IMR-90 (cell line): ENCODE results near the gene CD276. TPM values are rescaled to one million over a fixed set of nuclear protein-coding genes. Genes with fewer than 3 reads are reported as not detected.

ENCODE experiments used
- ATAC-seq: fragments of 200-7000 bp; cut with Tn5 transposase; 2 replicates; pipeline ENCODE4 v1.9.1; 2020; ENCODE audit warnings: low read depth, mild to moderate bottlenecking, moderate library complexity
- BruUV-seq: library from RNA; stranded (reverse); fragments of 400-500 nt; replicated peaks from 2 replicates; lab custom pipeline; 2021; lab: Mats Ljungman, UMichigan
- CTCF ChIA-PET: fragments of 300-600 bp; formaldehyde crosslinking; extraction: SDS; loops from one replicate; lab custom pipeline; 2021; ENCODE audit warnings: antibody characterized with exemption; lab: Yijun Ruan, JAX
- POLR2A ChIA-PET: fragments of 300-600 bp; sonication (Branson Sonifier 250); formaldehyde crosslinking; loops from one replicate; lab custom pipeline; 2022; ENCODE audit warnings: antibody characterized with exemption; ENCODE audit not compliant: unreplicated experiment; lab: Charles Lee
- DNase-seq: peaks from one replicate; pipeline ENCODE4 v3.0.0; 2013
- H2AFZ ChIP-seq: replicated peaks from 2 replicates; pipeline ENCODE3; 2013; ENCODE audit warnings: low read length, mild to moderate bottlenecking; ENCODE audit not compliant: poor library complexity
- H2AK5ac ChIP-seq: 2 replicates; pipeline ENCODE4 v1.6.1; 2013; ENCODE audit warnings: low read depth, low read length, inconsistent platforms
- H2AK9ac ChIP-seq: replicated peaks from 2 replicates; pipeline ENCODE3; 2013; ENCODE audit warnings: mild to moderate bottlenecking, low read depth, low read length, moderate library complexity; ENCODE audit not compliant: poor library complexity
- H2BK120ac ChIP-seq: 2 replicates; pipeline ENCODE4 v1.6.1; 2013; ENCODE audit warnings: low read depth, low read length, inconsistent platforms
- H2BK15ac ChIP-seq: 3 replicates; pipeline ENCODE4 v1.6.1; 2013; ENCODE audit warnings: low read depth, low read length, inconsistent platforms
- H2BK20ac ChIP-seq: 2 replicates; pipeline ENCODE4 v1.6.1; 2013; ENCODE audit warnings: low read depth, mild to moderate bottlenecking, inconsistent platforms, low read length, moderate library complexity
- H2BK5ac ChIP-seq: 2 replicates; pipeline ENCODE4 v1.6.1; 2013; ENCODE audit warnings: mild to moderate bottlenecking, low read depth, low read length, inconsistent platforms; ENCODE audit not compliant: poor library complexity, severe bottlenecking
- H3K14ac ChIP-seq: replicated peaks from 2 replicates; pipeline ENCODE4 v1.6.1; 2013; ENCODE audit warnings: low read depth, low read length, inconsistent platforms
- H3K18ac ChIP-seq: 2 replicates; pipeline ENCODE4 v1.6.1; 2013; ENCODE audit warnings: low read depth, low read length, control low read depth
- H3K23ac ChIP-seq: 2 replicates; pipeline ENCODE4 v1.6.1; 2013; ENCODE audit warnings: low read depth, low read length, inconsistent platforms
- H3K27ac ChIP-seq: 2 replicates; pipeline ENCODE4 v1.5.1; 2013; ENCODE audit warnings: mild to moderate bottlenecking, control low read depth, low read length; ENCODE audit not compliant: insufficient read depth
- H3K27me3 ChIP-seq: 2 replicates; pipeline ENCODE4 v1.6.1; 2013; ENCODE audit warnings: low read length; ENCODE audit not compliant: control insufficient read depth, insufficient read depth
- H3K36me3 ChIP-seq: 2 replicates; pipeline ENCODE4 v1.6.1; 2013; ENCODE audit warnings: low read length, mixed read lengths; ENCODE audit not compliant: control insufficient read depth, insufficient read depth
- H3K4ac ChIP-seq: 2 replicates; pipeline ENCODE4 v1.6.1; 2013; ENCODE audit warnings: low read depth, low read length, inconsistent platforms
- H3K4me1 ChIP-seq: 2 replicates; pipeline ENCODE4 v1.6.1; 2013; ENCODE audit warnings: low read length, mixed read lengths; ENCODE audit not compliant: control insufficient read depth, insufficient read depth
- H3K4me2 ChIP-seq: 2 replicates; pipeline ENCODE4 v1.6.1; 2013; ENCODE audit warnings: low read depth, mild to moderate bottlenecking, control low read depth, low read length, moderate library complexity
- H3K4me3 ChIP-seq: 2 replicates; pipeline ENCODE4 v1.5.1; 2013; ENCODE audit warnings: low read depth, mild to moderate bottlenecking, control low read depth, low read length, moderate library complexity; ENCODE audit not compliant: insufficient read depth
- H3K56ac ChIP-seq: 2 replicates; pipeline ENCODE4 v1.6.1; 2013; ENCODE audit warnings: low read length, inconsistent platforms; ENCODE audit not compliant: insufficient read depth; ENCODE audit errors: extremely low read depth
- H3K79me1 ChIP-seq, 2 experiments: 2 replicates each; pipeline ENCODE4 v1.6.1; 2013; ENCODE audit warnings: low read length in 2 of 2, inconsistent platforms in 1 of 2, low read depth in 1 of 2
- H3K9ac ChIP-seq: 2 replicates; pipeline ENCODE4 v1.6.1; 2013; ENCODE audit warnings: low read depth, low read length, control low read depth
- H3K9me1 ChIP-seq: 2 replicates; pipeline ENCODE4 v1.6.1; 2013; ENCODE audit warnings: low read length, inconsistent platforms; ENCODE audit not compliant: insufficient read depth
- H3K9me3 ChIP-seq: 2 replicates; pipeline ENCODE4 v1.6.1; 2013; ENCODE audit warnings: low read length; ENCODE audit not compliant: control insufficient read depth, insufficient read depth
- H4K20me1 ChIP-seq: 2 replicates; pipeline ENCODE4 v1.6.1; 2013; ENCODE audit warnings: low read length, inconsistent platforms; ENCODE audit not compliant: insufficient read depth
- H4K5ac ChIP-seq: 2 replicates; pipeline ENCODE4 v1.6.1; 2013; ENCODE audit warnings: mild to moderate bottlenecking, low read depth, low read length, control low read depth
- H4K8ac ChIP-seq, 2 experiments: 2 replicates each; pipeline ENCODE4 v1.6.1; 2013; ENCODE audit warnings: low read depth in 2 of 2, low read length in 2 of 2, control low read depth in 1 of 2, inconsistent platforms in 1 of 2
- H4K91ac ChIP-seq: 2 replicates; pipeline ENCODE4 v1.6.1; 2013; ENCODE audit warnings: low read depth, low read length, inconsistent platforms; ENCODE audit not compliant: insufficient read depth
- BHLHE40 ChIP-seq: fragments of 150-350 bp; IDR thresholded peaks from 2 replicates; pipeline ENCODE4 v1.6.1; 2016; ENCODE audit warnings: mild to moderate bottlenecking, low read depth, low read length
- CEBPB ChIP-seq: IDR thresholded peaks from 2 replicates; pipeline ENCODE4 v1.6.1; 2012; ENCODE audit warnings: low read depth, low read length, improper control_type of control experiment
- CHD1 ChIP-seq: IDR thresholded peaks from 2 replicates; pipeline ENCODE4 v1.6.1; 2012; ENCODE audit warnings: low read depth, low read length, improper control_type of control experiment
- CTCF ChIP-seq: conservative IDR thresholded peaks from 2 replicates; pipeline ENCODE4 v1.5.1; 2012; ENCODE audit warnings: mild to moderate bottlenecking, low read depth, low read length, improper control_type of control experiment
- FOS ChIP-seq: fragments of 150-350 bp; IDR thresholded peaks from 2 replicates; pipeline ENCODE4 v1.6.1; 2016; ENCODE audit warnings: low read depth, low read length
- MAFK ChIP-seq: IDR thresholded peaks from 2 replicates; pipeline ENCODE4 v1.6.1; 2012; ENCODE audit warnings: low read depth, low read length, improper control_type of control experiment
- MAZ ChIP-seq: IDR thresholded peaks from 2 replicates; pipeline ENCODE4 v1.6.1; 2012; ENCODE audit warnings: low read depth, mild to moderate bottlenecking, low read length, improper control_type of control experiment, moderate library complexity, borderline replicate concordance
- MXI1 ChIP-seq: IDR thresholded peaks from 2 replicates; pipeline ENCODE4 v1.6.1; 2012; ENCODE audit warnings: low read depth, mild to moderate bottlenecking, low read length, moderate library complexity, borderline replicate concordance
- NFE2L2 ChIP-seq: fragments of 150-350 bp; IDR thresholded peaks from 2 replicates; pipeline ENCODE4 v1.6.1; 2016; ENCODE audit warnings: low read depth, mild to moderate bottlenecking, low read length
- POLR2A ChIP-seq: IDR thresholded peaks from 2 replicates; pipeline ENCODE4 v1.6.1; 2012; ENCODE audit warnings: mild to moderate bottlenecking, low read depth, low read length
- RAD21 ChIP-seq: IDR thresholded peaks from 2 replicates; pipeline ENCODE4 v1.6.1; 2012; ENCODE audit warnings: low read length, improper control_type of control experiment
- RCOR1 ChIP-seq: IDR thresholded peaks from 2 replicates; pipeline ENCODE4 v1.6.1; 2012; ENCODE audit warnings: mild to moderate bottlenecking, low read length, improper control_type of control experiment; ENCODE audit not compliant: insufficient replicate concordance
- RFX5 ChIP-seq: IDR thresholded peaks from 2 replicates; pipeline ENCODE4 v1.8.0; 2012; ENCODE audit warnings: low read depth, mild to moderate bottlenecking, low read length, moderate library complexity
- SMC3 ChIP-seq: fragments of 150-350 bp; IDR thresholded peaks from 2 replicates; pipeline ENCODE4 v1.6.1; 2016; ENCODE audit warnings: low read depth, mild to moderate bottlenecking, antibody characterized with exemption, low read length, moderate library complexity
- WGBS, 2 experiments: methylation state at CpG; one replicate each; pipeline versions ENCODE4 v1.1.5 to v1.1.7; 2013; ENCODE audit warnings: missing lambda C conversion rate in 2 of 2; ENCODE audit not compliant: insufficient read length in 1 of 2; ENCODE audit errors: extremely low coverage in 2 of 2; 5-methylcytosine and 5-hydroxymethylcytosine counted together
- dilution Hi-C: fragments of 300-500 bp; cut with HindIII; formaldehyde crosslinking; loops from one replicate; pipeline ENCODE4 v1.14.3; 2018; ENCODE audit warnings: low sequenced_read_pairs; ENCODE audit not compliant: unreplicated experiment
- in situ Hi-C: fragments of 300-500 bp; cut with MboI; formaldehyde crosslinking; loops from 3 replicates; pipeline ENCODE4 v1.14.3; 2019; ENCODE audit warnings: low sequenced_read_pairs, inconsistent platforms, mixed read lengths
- intact Hi-C: fragments of 100-400 bp; cut with micrococcal nuclease; formaldehyde crosslinking; loops from 2 replicates; pipeline ENCODE4 v1.10.0; 2022
- polyA plus RNA-seq, 3 experiments: library from polyadenylated mRNA; depleted of rRNA; stranded (reverse); fragments of >200 nt; gene quantifications; 2 replicates each; pipeline ENCODE4 v1.2.3, GENCODE V29; 2012; ENCODE audit warnings: low replicate concordance in 1 of 3
- total RNA-seq: library from RNA; depleted of rRNA; stranded (reverse); fragments of >200 nt; gene quantifications from 2 replicates; pipeline ENCODE4 v1.2.3, GENCODE V29; 2012
- TF ChIP-seq, protein P1 (sequence below): fragments of 150-350 bp; IDR thresholded peaks from 2 replicates; pipeline ENCODE4 v1.6.1; 2016; ENCODE audit warnings: low read depth, mild to moderate bottlenecking, low read length, moderate library complexity, borderline replicate concordance
- TF ChIP-seq, protein P2 (sequence below): fragments of 150-350 bp; IDR thresholded peaks from 2 replicates; pipeline ENCODE4 v1.6.1; 2017; ENCODE audit warnings: mild to moderate bottlenecking, antibody characterized with exemption, low read length, low read depth

Gene CD276
- total and polyA plus RNA-seq, 2 of the 4 experiments (the other 2 are of a cell fraction) = 30.8 to 149 TPM

GRCh38 chr15:73710321-73710720 is 26.1 kb downstream of the CD276 start:
- no peaks in the 10 kb centered on the region for H3K27me3 ChIP-seq
- H3K36me3 ChIP-seq = peaks cover 74% of the 10 kb centered on the region
- no TSS peak for BruUV-seq
- DNase-seq = no peak
- no peak overlapping the region for H3K4me3 ChIP-seq
- no peak overlapping the region for H4K8ac ChIP-seq
- no peak overlapping the region for H3K4me2 ChIP-seq
- no peaks in the 10 kb centered on the region for H3K4me1 ChIP-seq
- H2BK15ac ChIP-seq = no peak overlapping the region
- H2BK5ac ChIP-seq = no peak overlapping the region
- no peak overlapping the region for H4K91ac ChIP-seq
- H3K9me1 ChIP-seq = peaks cover 5% of the 10 kb centered on the region
- ATAC-seq = no peak
- peaks cover 25% of the 10 kb centered on the region for H4K20me1 ChIP-seq
- no peak overlapping the region for H3K4ac ChIP-seq
- POLR2A ChIA-PET = no interaction called here
- no peak overlapping the region for H2BK120ac ChIP-seq
- no peaks in the 10 kb centered on the region for H3K9me3 ChIP-seq
- intact Hi-C loops (no loop called here), dilution Hi-C loops (no loop called here), in situ Hi-C loops (no loop called here)
- no peak overlapping the region for H3K9ac ChIP-seq
- H3K79me1 ChIP-seq = peaks cover 18 to 39% of the 10 kb centered on the region in 2 experiments
- H4K5ac ChIP-seq = no peak overlapping the region
- no peak overlapping the region for H2AK5ac ChIP-seq
- H3K14ac ChIP-seq = no peak overlapping the region
- TF ChIP-seq RAD21 (no peak), NFE2L2 (no peak), MAZ (no peak), MXI1 (no peak), MAFK (no peak), POLR2A (no peak), RCOR1 (no peak), CEBPB (no peak), BHLHE40 (no peak), FOS (no peak), CHD1 (no peak), SMC3 (no peak), RFX5 (no peak), CTCF (no peak)
- TF ChIP-seq, protein P1, sequence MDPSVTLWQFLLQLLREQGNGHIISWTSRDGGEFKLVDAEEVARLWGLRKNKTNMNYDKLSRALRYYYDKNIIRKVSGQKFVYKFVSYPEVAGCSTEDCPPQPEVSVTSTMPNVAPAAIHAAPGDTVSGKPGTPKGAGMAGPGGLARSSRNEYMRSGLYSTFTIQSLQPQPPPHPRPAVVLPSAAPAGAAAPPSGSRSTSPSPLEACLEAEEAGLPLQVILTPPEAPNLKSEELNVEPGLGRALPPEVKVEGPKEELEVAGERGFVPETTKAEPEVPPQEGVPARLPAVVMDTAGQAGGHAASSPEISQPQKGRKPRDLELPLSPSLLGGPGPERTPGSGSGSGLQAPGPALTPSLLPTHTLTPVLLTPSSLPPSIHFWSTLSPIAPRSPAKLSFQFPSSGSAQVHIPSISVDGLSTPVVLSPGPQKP = no peak
- TF ChIP-seq, protein P2, sequence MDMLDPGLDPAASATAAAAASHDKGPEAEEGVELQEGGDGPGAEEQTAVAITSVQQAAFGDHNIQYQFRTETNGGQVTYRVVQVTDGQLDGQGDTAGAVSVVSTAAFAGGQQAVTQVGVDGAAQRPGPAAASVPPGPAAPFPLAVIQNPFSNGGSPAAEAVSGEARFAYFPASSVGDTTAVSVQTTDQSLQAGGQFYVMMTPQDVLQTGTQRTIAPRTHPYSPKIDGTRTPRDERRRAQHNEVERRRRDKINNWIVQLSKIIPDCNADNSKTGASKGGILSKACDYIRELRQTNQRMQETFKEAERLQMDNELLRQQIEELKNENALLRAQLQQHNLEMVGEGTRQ = no peak
- H2BK20ac ChIP-seq = no peak overlapping the region
- H3K23ac ChIP-seq = no peak overlapping the region
- H3K56ac ChIP-seq = no peak overlapping the region; the same call in 1 of the 2 replicates
- no peak overlapping the region for H2AFZ ChIP-seq
- H3K27ac ChIP-seq = no peak overlapping the region
- no peak overlapping the region for H2AK9ac ChIP-seq
- H3K18ac ChIP-seq = no peak overlapping the region
- CTCF ChIA-PET = no interaction called here
- 90% methylated on average over 2 of the region's 5 CpGs; no CpG with 5 or more reads in 1 of the 2 experiments for WGBS, 2 experiments
